Chondrocyte (in vitro differentiated cells): Measurements from ENCODE around the gene GRXCR2. TPM values are rescaled to one million over a fixed set of nuclear protein-coding genes. Genes with fewer than 3 reads are reported as not detected.
"Not testable (repeated sequence)": the region's sequence is repeated elsewhere in the genome, so short reads cannot be mapped to it uniquely, and the experiment has no call there.

Source experiments
- DNase-seq: peaks from one replicate; pipeline ENCODE4 v3.0.0; 2021; ENCODE audit warnings: mixed read lengths, low spot score
- H3K27ac Mint-ChIP-seq: one replicate; pipeline ENCODE4 v1.8.0; 2021; ENCODE audit warnings: mild to moderate bottlenecking, moderate library complexity, mixed read lengths; ENCODE audit not compliant: unreplicated experiment
- H3K27me3 Mint-ChIP-seq: 2 replicates; pipeline ENCODE4 v1.8.0; 2021; ENCODE audit warnings: low read depth, mixed read lengths
- H3K36me3 Mint-ChIP-seq: 2 replicates; pipeline ENCODE4 v1.8.0; 2021; ENCODE audit warnings: low read depth, mixed read lengths
- H3K4me1 Mint-ChIP-seq: 2 replicates; pipeline ENCODE4 v1.8.0; 2021; ENCODE audit warnings: low read depth, mild to moderate bottlenecking, mixed read lengths
- H3K4me3 Mint-ChIP-seq: one replicate; pipeline ENCODE4 v1.8.0; 2021; ENCODE audit warnings: mild to moderate bottlenecking, moderate library complexity, mixed read lengths; ENCODE audit not compliant: unreplicated experiment
- H3K9me3 Mint-ChIP-seq: 2 replicates; pipeline ENCODE4 v1.8.0; 2021; ENCODE audit warnings: low read depth, mixed read lengths
- CTCF ChIP-seq: fragments of 200-600 bp; sonication (generic); IDR thresholded peaks from 2 replicates; pipeline ENCODE4 v1.5.0; 2021; ENCODE audit warnings: antibody characterized with exemption, mild to moderate bottlenecking, moderate library complexity
- total RNA-seq: library from RNA; stranded (reverse); gene quantifications from 3 replicates; pipeline ENCODE4 v1.2.1, GENCODE V29; 2021

The GRXCR2 gene
- total RNA-seq, 1 donor from 2014 or later: not detected

- H3K36me3 Mint-ChIP-seq: no peaks in the 10 kb centered on the region
- DNase-seq: no peak
- H3K27ac Mint-ChIP-seq: no peak overlapping the region
- H3K4me3 Mint-ChIP-seq: no peak overlapping the region
- TF ChIP-seq CTCF: no peak
- peaks cover 16% of the 10 kb centered on the region for H3K4me1 Mint-ChIP-seq
- no peaks in the 10 kb centered on the region for H3K9me3 Mint-ChIP-seq
- no peaks in the 10 kb centered on the region for H3K27me3 Mint-ChIP-seq
Observed at GRCh38 chr5:145838276-145838675, 34.5 kb downstream of the GRXCR2 start.

GRCh38 chr5:145836241-145836640, 36.6 kb downstream of the GRXCR2 start:
- H3K27ac Mint-ChIP-seq, DNase-seq, H3K36me3 Mint-ChIP-seq, H3K27me3 Mint-ChIP-seq, H3K9me3 Mint-ChIP-seq: not testable (repeated sequence)
- H3K4me1 Mint-ChIP-seq: peaks cover 16% of the 10 kb centered on the region
- H3K4me3 Mint-ChIP-seq: peak overlapping the region; percentile 73

GRCh38 chr5:145835848-145836239, 37.0 kb downstream of the GRXCR2 start:
- H3K27me3 Mint-ChIP-seq: no peaks in the 10 kb centered on the region
- H3K36me3 Mint-ChIP-seq: no peaks in the 10 kb centered on the region
- no peak for DNase-seq
- peaks cover 20% of the 10 kb centered on the region for H3K4me1 Mint-ChIP-seq
- no peak for TF ChIP-seq CTCF
- H3K9me3 Mint-ChIP-seq: no peaks in the 10 kb centered on the region
- no peak overlapping the region for H3K27ac Mint-ChIP-seq
- peak overlapping the region; percentile 73 for H3K4me3 Mint-ChIP-seq

- DNase-seq: peak; percentile 95
- H3K4me1 Mint-ChIP-seq: peaks cover 27% of the 10 kb centered on the region
- H3K27ac Mint-ChIP-seq: no peak within 1 kb of the TSS
- no peaks in the 10 kb centered on the region for H3K27me3 Mint-ChIP-seq
- no peaks in the 10 kb centered on the region for H3K36me3 Mint-ChIP-seq
- TF ChIP-seq CTCF: peak; percentile 49
- H3K9me3 Mint-ChIP-seq: no peaks in the 10 kb centered on the region
- H3K4me3 Mint-ChIP-seq: peak within 1 kb of the TSS; percentile 73
Observed at GRCh38 chr5:145834917-145835847, 37.6 kb downstream of the GRXCR2 start, which contains the start of gene PRELID2. TSS of gene PRELID2 (minus strand) at chr5:145835342. CDS start at chr5:145835251, 91 bp downstream.

GRCh38 chr5:145834554-145834916, 38.3 kb downstream of the GRXCR2 start:
- TF ChIP-seq CTCF: no peak
- peak overlapping the region; percentile 73 for H3K4me3 Mint-ChIP-seq
- H3K4me1 Mint-ChIP-seq: peaks cover 33% of the 10 kb centered on the region
- H3K36me3 Mint-ChIP-seq: no peaks in the 10 kb centered on the region
- no peaks in the 10 kb centered on the region for H3K9me3 Mint-ChIP-seq
- DNase-seq: no peak
- no peaks in the 10 kb centered on the region for H3K27me3 Mint-ChIP-seq
- H3K27ac Mint-ChIP-seq: no peak overlapping the region
